Activated naive CD4-positive, alpha-beta T cell treated with anti-CD3 and anti-CD28 coated beads, Interleukin-2, amount 50 U/mL, for 24 hours (primary cell): ENCODE measurements around the gene MEMO1.
"Not testable (repeated sequence)": the region's sequence is repeated elsewhere in the genome, so short reads cannot be mapped to it uniquely, and the experiment has no call there.

Experiments used
- H3K27ac Mint-ChIP-seq: one replicate; pipeline ENCODE4 v1.8.0; 2021; ENCODE audit warnings: mild to moderate bottlenecking, mixed read lengths
- H3K27me3 Mint-ChIP-seq: one replicate; pipeline ENCODE4 v1.8.0; 2021; ENCODE audit warnings: mixed read lengths
- H3K36me3 Mint-ChIP-seq: one replicate; pipeline ENCODE4 v1.8.0; 2021; ENCODE audit warnings: mixed read lengths
- H3K4me1 Mint-ChIP-seq: one replicate; pipeline ENCODE4 v1.8.0; 2021; ENCODE audit warnings: mixed read lengths
- H3K4me3 Mint-ChIP-seq: one replicate; pipeline ENCODE4 v1.8.0; 2021; ENCODE audit warnings: mild to moderate bottlenecking, mixed read lengths
- H3K9me3 Mint-ChIP-seq: one replicate; pipeline ENCODE4 v1.8.0; 2021; ENCODE audit warnings: mixed read lengths

MEMO1 gene

GRCh38 chr2:31863015-31863656, 147.7 kb downstream of the MEMO1 start:
- not testable (repeated sequence) for H3K9me3 Mint-ChIP-seq, H3K27me3 Mint-ChIP-seq, H3K4me1 Mint-ChIP-seq, H3K4me3 Mint-ChIP-seq, H3K27ac Mint-ChIP-seq
- peaks cover 12% of the 10 kb centered on the region for H3K36me3 Mint-ChIP-seq

DNA sequence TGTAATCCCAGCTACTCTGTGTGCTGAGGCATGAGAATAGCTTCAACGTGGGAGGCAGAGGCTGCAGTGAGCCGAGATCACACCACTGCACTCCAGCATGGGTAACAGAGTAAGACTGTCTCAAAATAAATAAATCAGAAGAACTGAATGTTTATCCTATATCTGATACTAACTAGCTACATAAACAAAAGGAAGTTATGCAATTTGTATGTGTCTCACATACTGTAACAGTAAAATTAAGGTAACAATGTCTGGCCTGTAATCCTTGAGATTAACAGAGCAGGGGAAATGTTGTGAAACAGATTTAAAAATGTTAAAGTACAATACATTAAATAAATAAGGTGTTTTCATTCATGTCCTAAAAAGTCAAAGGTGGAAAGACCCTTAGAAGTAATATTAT, 150.8 kb downstream of the MEMO1 start:
- Mint-ChIP-seq H3K27me3 (no peaks in the 10 kb centered on the region), H3K4me1 (no peaks in the 10 kb centered on the region), H3K4me3 (no peak overlapping the region), H3K9me3 (no peaks in the 10 kb centered on the region), H3K36me3 (peaks cover 3% of the 10 kb centered on the region), H3K27ac (no peak overlapping the region)

DNA sequence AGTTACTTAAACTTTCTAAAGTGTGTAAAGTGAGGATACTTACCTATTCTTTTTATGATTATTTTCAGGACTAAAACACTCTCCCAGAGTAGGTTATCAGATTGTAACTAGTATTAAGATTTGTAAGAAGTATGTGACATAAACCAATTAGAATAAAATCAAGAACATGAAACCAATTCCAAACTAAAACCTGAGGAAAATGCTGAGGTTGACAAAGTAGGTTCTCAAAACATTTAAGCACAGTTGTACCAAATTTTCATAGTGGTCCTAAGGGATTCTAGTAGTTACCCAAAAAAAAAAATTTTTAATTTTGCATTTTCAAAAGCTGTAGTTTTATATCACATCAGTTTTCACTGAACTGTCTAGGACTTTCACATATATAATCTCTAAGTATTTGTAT, 157.3 kb downstream of the MEMO1 start:
- Mint-ChIP-seq H3K4me1 (no peaks in the 10 kb centered on the region), H3K36me3 (peaks cover 1% of the 10 kb centered on the region), H3K9me3 (no peaks in the 10 kb centered on the region), H3K4me3 (no peak overlapping the region), H3K27me3 (no peaks in the 10 kb centered on the region), H3K27ac (no peak overlapping the region)

DNA sequence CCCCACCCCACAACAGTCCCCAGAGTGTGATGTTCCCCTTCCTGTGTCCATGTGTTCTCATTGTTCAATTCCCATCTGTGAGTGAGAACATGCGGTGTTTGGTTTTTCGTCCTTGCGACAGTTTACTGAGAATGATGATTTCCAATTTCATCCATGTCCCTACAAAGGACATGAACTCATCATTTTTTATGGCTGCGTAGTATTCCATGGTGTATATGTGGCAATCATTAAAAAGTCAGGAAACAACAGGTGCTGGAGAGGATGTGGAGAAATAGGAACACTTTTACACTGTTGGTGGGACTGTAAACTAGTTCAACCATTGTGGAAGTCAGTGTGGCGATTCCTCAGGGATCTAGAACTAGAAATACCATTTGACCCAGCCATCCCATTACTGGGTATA, 168.7 kb downstream of the MEMO1 start:
- not testable (repeated sequence) for H3K36me3 Mint-ChIP-seq, H3K4me1 Mint-ChIP-seq, H3K4me3 Mint-ChIP-seq, H3K27ac Mint-ChIP-seq, H3K9me3 Mint-ChIP-seq, H3K27me3 Mint-ChIP-seq

GRCh38 chr2:31835450-31835849, 175.4 kb downstream of the MEMO1 start:
- no peaks in the 10 kb centered on the region for H3K27me3 Mint-ChIP-seq

DNA sequence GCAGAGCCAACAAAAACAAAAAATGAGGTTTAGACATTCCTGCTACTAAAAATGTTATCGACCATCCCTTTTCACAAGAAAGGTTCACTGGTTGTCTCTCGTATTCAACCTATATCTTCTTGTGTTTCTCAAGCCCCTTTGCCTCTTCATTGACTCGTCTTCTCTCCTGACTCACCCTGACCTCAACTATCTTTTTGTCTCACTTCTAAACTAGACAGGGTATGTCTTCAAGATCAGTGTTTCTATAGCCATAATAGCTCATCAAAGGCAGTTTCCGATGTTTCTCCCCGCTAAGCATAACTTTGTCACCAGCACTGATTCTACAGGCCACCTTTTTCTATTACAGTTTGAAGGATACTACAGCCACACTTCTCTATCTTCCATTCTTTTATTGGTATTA, 178.4 kb downstream of the MEMO1 start:
- peaks cover 3% of the 10 kb centered on the region for H3K36me3 Mint-ChIP-seq
- peaks cover 6% of the 10 kb centered on the region for H3K9me3 Mint-ChIP-seq
- no peak overlapping the region for H3K27ac Mint-ChIP-seq
- H3K4me3 Mint-ChIP-seq, result no peak overlapping the region
- H3K4me1 Mint-ChIP-seq, result no peaks in the 10 kb centered on the region
- peaks cover 8% of the 10 kb centered on the region for H3K27me3 Mint-ChIP-seq

More at GRCh38 chr2:31835450-31835849, 175.4 kb downstream of the MEMO1 start:
- no peaks in the 10 kb centered on the region for H3K36me3 Mint-ChIP-seq
- no peak overlapping the region for H3K27ac Mint-ChIP-seq
- no peaks in the 10 kb centered on the region for H3K9me3 Mint-ChIP-seq
- H3K4me3 Mint-ChIP-seq, result no peak overlapping the region
- no peaks in the 10 kb centered on the region for H3K4me1 Mint-ChIP-seq

DNA sequence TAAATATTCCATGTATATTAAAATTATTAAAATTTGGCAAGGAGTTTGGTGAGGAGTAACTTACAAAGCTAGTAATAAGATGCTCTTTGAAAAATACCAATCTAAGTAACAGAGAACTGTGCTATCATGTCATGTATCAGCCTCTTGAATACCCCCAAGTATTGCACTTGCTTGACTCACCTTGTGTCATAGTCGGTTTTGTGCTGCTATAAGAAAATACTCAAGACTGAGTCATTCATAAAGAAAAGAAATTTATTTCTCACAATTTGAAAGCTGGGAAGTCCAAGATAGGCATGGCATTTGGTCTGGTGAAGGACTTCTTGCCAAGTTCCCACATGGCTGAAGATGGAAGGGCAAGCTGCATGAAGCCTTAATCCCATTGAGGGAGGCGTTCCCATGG, 179.2 kb downstream of the MEMO1 start:
- no peak overlapping the region for H3K4me3 Mint-ChIP-seq
- peaks cover 8% of the 10 kb centered on the region for H3K9me3 Mint-ChIP-seq
- no peaks in the 10 kb centered on the region for H3K4me1 Mint-ChIP-seq
- H3K27me3 Mint-ChIP-seq, result peaks cover 10% of the 10 kb centered on the region
- no peak overlapping the region for H3K27ac Mint-ChIP-seq
- peaks cover 3% of the 10 kb centered on the region for H3K36me3 Mint-ChIP-seq

DNA sequence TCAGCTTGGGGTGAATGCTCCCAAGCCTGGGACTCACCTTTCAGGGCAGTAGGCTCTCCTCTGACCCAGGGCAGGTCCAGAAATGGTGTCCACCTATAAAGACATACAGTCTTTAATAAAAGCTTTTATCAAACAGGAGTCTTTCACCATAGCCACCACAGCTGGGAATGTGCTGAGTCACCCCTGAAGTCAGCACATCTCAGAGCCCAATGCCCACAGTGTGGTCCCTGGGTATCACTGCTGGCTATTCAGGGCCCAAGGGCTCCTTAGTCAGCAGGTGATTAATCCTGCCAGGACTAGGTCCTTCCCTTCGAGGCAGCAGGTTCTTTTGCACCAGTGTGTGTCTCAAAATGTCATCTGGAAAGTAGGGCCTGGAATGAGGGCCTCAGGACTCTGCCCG, 181.9 kb downstream of the MEMO1 start:
- Mint-ChIP-seq H3K4me3 (no peak overlapping the region), H3K27me3 (peaks cover 14% of the 10 kb centered on the region), H3K27ac (no peak overlapping the region), H3K4me1 (no peaks in the 10 kb centered on the region), H3K36me3 (peaks cover 4% of the 10 kb centered on the region), H3K9me3 (peaks cover 8% of the 10 kb centered on the region)

- Mint-ChIP-seq H3K27ac (no peak overlapping the region), H3K4me3 (no peak overlapping the region), H3K4me1 (no peaks in the 10 kb centered on the region), H3K9me3 (peaks cover 8% of the 10 kb centered on the region), H3K36me3 (peaks cover 6% of the 10 kb centered on the region), H3K27me3 (peaks cover 13% of the 10 kb centered on the region)
These were observed 187.2 kb downstream of the MEMO1 start for GRCh38 chr2:31823558-31823957.

GRCh38 chr2:31822587-31822986, 188.2 kb downstream of the MEMO1 start:
- Mint-ChIP-seq H3K27me3 (peaks cover 9% of the 10 kb centered on the region), H3K9me3 (peaks cover 6% of the 10 kb centered on the region), H3K4me3 (no peak overlapping the region), H3K36me3 (peaks cover 4% of the 10 kb centered on the region), H3K27ac (no peak overlapping the region), H3K4me1 (no peaks in the 10 kb centered on the region)
